Sigmoid colon (tissue), 4 donors: ENCODE data around the gene CAMTA1.

Source experiments
- CTCF ChIP-seq, 4 experiments: fragments of 450-650 bp in 3 of 4; fragments of 200-600 bp in 1 of 4; IDR thresholded peaks; one replicate each; pipeline ENCODE4 v1.5.1; 2016 to 2019; ENCODE audit warnings: antibody characterized with exemption in 4 of 4, mild to moderate bottlenecking in 3 of 4, moderate library complexity in 2 of 4
- EP300 ChIP-seq, 4 donors: sonication (generic); formaldehyde crosslinking; IDR thresholded peaks; one replicate each; pipeline ENCODE4 v1.6.1; 2017; ENCODE audit warnings: antibody characterized with exemption in 4 of 4
- POLR2A ChIP-seq, 2 donors: fragments of 450-650 bp; IDR thresholded peaks; one replicate each; pipeline ENCODE4 v1.6.1; 2016; ENCODE audit warnings: antibody characterized with exemption in 2 of 2, mild to moderate bottlenecking in 2 of 2, moderate library complexity in 2 of 2

- TF ChIP-seq EP300 (IDR thresholded peaks at IDR 0.05) (no peak), CTCF (IDR thresholded peaks at IDR 0.05) (no peak), POLR2A (IDR thresholded peaks at IDR 0.05) (no peak)
These were observed 393.5 kb downstream of the CAMTA1 start for GRCh38 chr1:7178741-7179140.
